DOHH2 (cell line): Measurements from ENCODE around the gene ARL8B.

Experiments
- H3F3A ChIP-seq: fragments of 200-600 bp; sonication (generic), shearing (Covaris generic); 2 replicates; pipeline ENCODE4 v1.6.0; 2016; ENCODE audit warnings: antibody characterized with exemption, mild to moderate bottlenecking; ENCODE audit not compliant: control insufficient read depth, insufficient read depth
- H3K27ac ChIP-seq: fragments of 200-600 bp; sonication (generic); 2 replicates; pipeline ENCODE4 v1.5.1; 2014; ENCODE audit warnings: low read depth, mild to moderate bottlenecking, low read length, moderate library complexity
- H3K27me3 ChIP-seq: fragments of 200-600 bp; sonication (generic); 2 replicates; pipeline ENCODE4 v1.6.1; 2014; ENCODE audit warnings: mild to moderate bottlenecking, low read length, mixed read lengths; ENCODE audit not compliant: control insufficient read depth
- H3K36me3 ChIP-seq: fragments of 200-600 bp; sonication (generic); 2 replicates; pipeline ENCODE4 v1.6.1; 2014; ENCODE audit warnings: mild to moderate bottlenecking, low read length, moderate library complexity, mixed read lengths; ENCODE audit not compliant: control insufficient read depth
- H3K4me1 ChIP-seq: fragments of 200-600 bp; sonication (generic); 2 replicates; pipeline ENCODE4 v1.6.1; 2014; ENCODE audit warnings: mild to moderate bottlenecking, low read length, mixed read lengths; ENCODE audit not compliant: control insufficient read depth
- H3K4me2 ChIP-seq: fragments of 200-600 bp; sonication (generic); 2 replicates; pipeline ENCODE4 v1.6.0; 2014; ENCODE audit warnings: mild to moderate bottlenecking, low read length, moderate library complexity
- H3K4me3 ChIP-seq: fragments of 200-600 bp; sonication (generic); 2 replicates; pipeline ENCODE4 v1.5.1; 2014; ENCODE audit warnings: mild to moderate bottlenecking, low read length, mixed read lengths
- H3K79me2 ChIP-seq: fragments of 200-600 bp; sonication (generic); 2 replicates; pipeline ENCODE4 v1.6.1; 2014; ENCODE audit warnings: mild to moderate bottlenecking, low read length, mixed read lengths; ENCODE audit not compliant: control insufficient read depth
- H3K9me2 ChIP-seq: fragments of 200-600 bp; sonication (generic); replicated peaks from 2 replicates; pipeline ENCODE4 v1.6.1; 2014; ENCODE audit warnings: mild to moderate bottlenecking, low read length, mixed read lengths; ENCODE audit not compliant: control insufficient read depth
- H3K9me3 ChIP-seq: fragments of 200-600 bp; sonication (generic); 2 replicates; pipeline ENCODE4 v1.6.1; 2014; ENCODE audit warnings: antibody characterized with exemption, low read length, mixed read lengths; ENCODE audit not compliant: control insufficient read depth, insufficient read depth
- H4K20me1 ChIP-seq: fragments of 200-600 bp; sonication (generic); 2 replicates; pipeline ENCODE4 v1.6.0; 2014; ENCODE audit warnings: low read depth, mild to moderate bottlenecking, antibody characterized with exemption, low read length, moderate library complexity; ENCODE audit not compliant: control insufficient read depth, insufficient read depth
- EZH2phosphoT487 ChIP-seq: fragments of 200-600 bp; sonication (generic); IDR thresholded peaks from 2 replicates; pipeline ENCODE4 v1.6.1; 2017; ENCODE audit warnings: borderline replicate concordance, mild to moderate bottlenecking, antibody characterized with exemption, low read length, moderate library complexity, mixed read lengths
- TF ChIP-seq, protein P1 (sequence below): fragments of 200-600 bp; sonication (generic); IDR thresholded peaks from one replicate; pipeline ENCODE4 v1.5.1; 2014; ENCODE audit warnings: antibody characterized with exemption, mild to moderate bottlenecking, low read depth, low read length; ENCODE audit not compliant: poor library complexity, severe bottlenecking

The ARL8B gene

DNA sequence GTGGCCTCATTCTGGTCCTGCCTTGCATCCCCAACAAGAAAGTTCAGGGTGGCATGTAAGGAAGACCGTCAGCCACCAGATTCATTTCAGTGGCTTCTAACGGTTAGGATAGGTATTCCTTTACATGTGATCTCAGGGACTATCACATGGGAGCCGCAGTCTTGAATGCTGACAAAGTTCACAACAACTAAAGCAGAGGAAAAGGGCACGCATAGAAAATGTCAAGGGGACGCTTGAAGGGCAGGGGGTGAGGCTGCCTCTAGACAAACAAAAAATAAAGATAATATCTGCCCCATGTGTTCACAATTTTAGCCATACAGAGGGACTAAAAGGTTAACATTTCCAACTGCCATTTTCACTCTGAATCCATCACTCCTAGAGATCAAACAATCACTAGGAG lies 31.9 kb upstream of the ARL8B start:
- no peak overlapping the region for H3K4me3 ChIP-seq

DNA sequence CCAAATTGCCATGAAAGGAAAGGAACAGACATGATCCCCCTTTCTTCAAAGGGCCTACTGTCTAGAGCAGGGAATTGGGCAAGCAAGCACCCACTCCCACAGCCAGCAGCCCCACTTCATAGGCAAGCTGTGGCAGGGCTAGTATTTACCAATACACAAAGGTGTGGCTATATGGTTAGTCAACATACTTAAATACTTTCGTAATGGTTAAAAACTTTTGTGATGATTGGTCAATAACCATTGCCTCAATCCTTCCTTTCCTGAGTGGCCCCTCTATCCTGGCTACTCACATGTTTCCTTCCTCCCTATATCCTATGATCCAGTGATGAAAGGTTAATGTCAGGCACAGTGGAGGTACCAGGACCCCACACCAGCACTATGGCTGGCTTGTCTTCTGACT lies 30.1 kb upstream of the ARL8B start:
- H3F3A ChIP-seq: no peaks in the 10 kb centered on the region
- H3K4me3 ChIP-seq: no peak overlapping the region
- no peak overlapping the region for H3K27ac ChIP-seq
- no peaks in the 10 kb centered on the region for H3K9me2 ChIP-seq
- H3K4me1 ChIP-seq: no peaks in the 10 kb centered on the region
- no peaks in the 10 kb centered on the region for H3K79me2 ChIP-seq
- H3K9me3 ChIP-seq: no peaks in the 10 kb centered on the region
- H3K36me3 ChIP-seq: no peaks in the 10 kb centered on the region
- H3K4me2 ChIP-seq: no peak overlapping the region
- TF ChIP-seq, protein P1, sequence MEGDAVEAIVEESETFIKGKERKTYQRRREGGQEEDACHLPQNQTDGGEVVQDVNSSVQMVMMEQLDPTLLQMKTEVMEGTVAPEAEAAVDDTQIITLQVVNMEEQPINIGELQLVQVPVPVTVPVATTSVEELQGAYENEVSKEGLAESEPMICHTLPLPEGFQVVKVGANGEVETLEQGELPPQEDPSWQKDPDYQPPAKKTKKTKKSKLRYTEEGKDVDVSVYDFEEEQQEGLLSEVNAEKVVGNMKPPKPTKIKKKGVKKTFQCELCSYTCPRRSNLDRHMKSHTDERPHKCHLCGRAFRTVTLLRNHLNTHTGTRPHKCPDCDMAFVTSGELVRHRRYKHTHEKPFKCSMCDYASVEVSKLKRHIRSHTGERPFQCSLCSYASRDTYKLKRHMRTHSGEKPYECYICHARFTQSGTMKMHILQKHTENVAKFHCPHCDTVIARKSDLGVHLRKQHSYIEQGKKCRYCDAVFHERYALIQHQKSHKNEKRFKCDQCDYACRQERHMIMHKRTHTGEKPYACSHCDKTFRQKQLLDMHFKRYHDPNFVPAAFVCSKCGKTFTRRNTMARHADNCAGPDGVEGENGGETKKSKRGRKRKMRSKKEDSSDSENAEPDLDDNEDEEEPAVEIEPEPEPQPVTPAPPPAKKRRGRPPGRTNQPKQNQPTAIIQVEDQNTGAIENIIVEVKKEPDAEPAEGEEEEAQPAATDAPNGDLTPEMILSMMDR: no peak
- peaks cover 4% of the 10 kb centered on the region; the same call in 1 of the 2 replicates for H3K27me3 ChIP-seq
- no peaks in the 10 kb centered on the region for H4K20me1 ChIP-seq

More for the DNA sequence above, 31.9 kb upstream of the ARL8B start:
- Histone ChIP-seq H3K36me3 (no peaks in the 10 kb centered on the region), H3K27me3 (peaks cover 7% of the 10 kb centered on the region; the same call in 1 of the 2 replicates), H3K27ac (no peak overlapping the region), H3F3A (no peaks in the 10 kb centered on the region), H3K9me2 (no peaks in the 10 kb centered on the region), H3K9me3 (no peaks in the 10 kb centered on the region), H3K4me2 (no peak overlapping the region), H3K4me1 (no peaks in the 10 kb centered on the region), H4K20me1 (no peaks in the 10 kb centered on the region), H3K79me2 (no peaks in the 10 kb centered on the region)
- TF ChIP-seq, protein P1: no peak

DNA sequence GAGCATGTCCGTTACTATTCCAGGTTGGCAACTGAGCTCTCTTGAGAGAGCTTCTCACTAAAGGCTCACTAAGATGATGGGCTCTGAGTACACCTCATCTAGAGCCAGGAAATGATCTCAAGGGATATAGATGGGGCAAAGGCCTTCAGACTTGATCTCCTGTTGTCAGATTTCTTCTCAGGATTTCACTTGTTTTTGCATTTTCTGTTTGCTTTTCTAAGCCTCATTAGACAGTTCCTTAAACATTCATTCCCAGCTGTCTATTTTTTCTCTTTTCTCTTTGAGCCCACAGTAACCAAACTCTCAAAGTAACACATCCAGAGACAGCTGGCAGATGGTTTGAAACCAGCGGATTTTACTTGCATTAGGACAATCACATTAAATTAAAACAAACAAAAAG lies 28.4 kb upstream of the ARL8B start:
- Histone ChIP-seq H3K36me3 (no peaks in the 10 kb centered on the region), H3F3A (no peaks in the 10 kb centered on the region), H3K4me2 (no peak overlapping the region), H3K27me3 (no peaks in the 10 kb centered on the region), H3K4me1 (no peaks in the 10 kb centered on the region), H3K27ac (no peak overlapping the region), H3K9me2 (no peaks in the 10 kb centered on the region), H3K79me2 (no peaks in the 10 kb centered on the region), H4K20me1 (no peaks in the 10 kb centered on the region), H3K9me3 (no peaks in the 10 kb centered on the region), H3K4me3 (no peak overlapping the region)
- TF ChIP-seq EZH2phosphoT487: no peak
- TF ChIP-seq, protein P1: no peak

DNA sequence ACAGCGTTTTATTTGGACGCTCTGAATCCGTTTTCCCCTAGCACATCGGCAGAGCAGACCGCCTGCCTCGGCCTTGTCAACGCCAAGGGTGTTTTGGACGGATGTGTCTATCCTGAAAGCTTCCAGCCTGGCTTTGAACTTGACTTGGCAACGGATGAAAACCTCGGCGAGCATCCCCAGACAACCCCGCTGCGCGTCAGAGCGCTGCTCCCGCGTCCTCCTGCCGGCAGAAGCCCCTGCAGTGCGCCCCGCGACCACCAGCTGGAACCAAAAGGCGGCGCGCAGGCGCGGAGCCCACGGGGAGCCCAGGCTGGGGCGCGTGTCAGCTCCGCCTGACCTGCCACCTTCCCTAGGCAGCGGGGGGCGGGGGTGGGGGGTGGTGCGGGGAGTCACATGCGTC lies 26.2 kb upstream of the ARL8B start:
- H3K4me3 ChIP-seq: no peak overlapping the region
- H3K27ac ChIP-seq: no peak overlapping the region
- H3K27me3 ChIP-seq: no peaks in the 10 kb centered on the region
- no peaks in the 10 kb centered on the region for H4K20me1 ChIP-seq
- H3F3A ChIP-seq: no peaks in the 10 kb centered on the region
- no peak for TF ChIP-seq EZH2phosphoT487
- TF ChIP-seq, protein P1: no peak
- H3K4me2 ChIP-seq: no peak overlapping the region
- H3K9me3 ChIP-seq: no peaks in the 10 kb centered on the region
- H3K4me1 ChIP-seq: no peaks in the 10 kb centered on the region
- no peaks in the 10 kb centered on the region for H3K79me2 ChIP-seq
- H3K36me3 ChIP-seq: no peaks in the 10 kb centered on the region
- H3K9me2 ChIP-seq: no peaks in the 10 kb centered on the region
